ENCODE data around the gene OSBPL3.

Gene OSBPL3

GRCh38 chr7:24896031-24896501 is 83.9 kb downstream of the OSBPL3 start:
- DNase-seq (ENCODE audit: low read depth in 2 of 2), result no peak

GRCh38 chr7:24894429-24895221 is 85.4 kb downstream of the OSBPL3 start:
- no peak for DNase-seq (ENCODE audit: low read depth in 2 of 2)

DNA sequence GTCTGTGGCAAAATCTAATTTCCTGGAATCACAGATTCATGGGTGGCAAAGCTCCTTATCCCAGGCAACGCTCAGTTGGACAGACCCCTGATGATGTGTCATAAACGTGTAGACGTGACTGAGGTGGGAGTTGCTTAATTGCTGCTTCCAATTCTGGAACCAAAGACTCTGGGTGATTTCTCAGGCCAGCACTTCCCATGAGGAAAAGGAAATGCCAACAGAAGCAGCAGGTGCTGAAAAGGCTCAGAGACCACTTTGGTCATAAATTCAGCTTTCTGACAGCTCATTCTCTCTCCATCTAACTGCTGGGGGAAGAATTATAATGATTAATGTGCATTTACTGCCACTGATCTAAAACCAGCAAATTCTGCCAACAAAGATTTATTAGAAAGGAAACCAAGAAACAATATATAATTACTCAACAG is 88.7 kb downstream of the OSBPL3 start:
- no peak for DNase-seq (ENCODE audit: low read depth in 2 of 2)

- no peak for DNase-seq (ENCODE audit: low read depth in 2 of 2)
These were observed 90.4 kb downstream of the OSBPL3 start for GRCh38 chr7:24889611-24890010.

DNA sequence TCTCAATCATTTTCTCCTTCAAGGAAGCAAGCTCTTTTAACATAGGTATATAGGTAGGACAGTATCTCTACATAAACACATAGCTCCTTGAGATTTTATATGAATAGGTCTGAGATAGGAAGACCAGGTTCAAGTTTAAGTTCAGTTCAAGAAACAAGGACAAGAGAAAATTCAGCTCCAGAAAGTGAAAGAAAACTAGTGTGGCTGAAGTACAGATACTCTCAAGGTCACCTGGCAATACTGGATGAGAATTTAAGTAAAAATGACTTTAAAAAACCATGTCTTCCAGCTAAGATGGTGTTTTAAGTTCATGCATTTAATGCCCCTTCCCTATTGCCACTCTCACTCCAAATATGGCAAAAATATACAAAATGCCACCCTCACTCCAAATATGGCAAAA is 91.3 kb downstream of the OSBPL3 start:
- no peak for DNase-seq (ENCODE audit: low read depth in 2 of 2)

- no peak for DNase-seq (ENCODE audit: low read depth in 2 of 2)
These were observed 94.3 kb downstream of the OSBPL3 start for GRCh38 chr7:24885716-24886115.

GRCh38 chr7:24885305-24885704 is 94.7 kb downstream of the OSBPL3 start:
- DNase-seq (ENCODE audit: low read depth in 2 of 2), result no peak

DNA sequence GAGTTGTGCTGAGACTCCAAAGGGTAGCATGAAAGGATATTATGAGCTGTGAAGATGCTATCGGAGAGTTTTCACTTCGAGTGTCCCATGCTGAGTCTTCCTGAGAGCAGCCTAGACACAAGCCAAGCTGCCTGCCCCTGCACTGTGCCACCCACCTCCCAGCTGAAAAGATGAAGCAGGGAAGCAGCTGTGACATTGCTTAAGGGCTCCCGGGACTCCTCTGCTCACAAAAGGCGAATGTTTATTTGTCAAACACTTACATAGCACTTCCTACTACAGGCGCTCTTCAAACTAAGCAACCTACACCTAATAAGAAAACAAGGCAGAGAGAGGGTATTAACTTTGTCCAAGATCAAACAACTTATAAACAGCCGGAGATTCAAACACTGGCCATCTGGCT is 95.6 kb downstream of the OSBPL3 start:
- no peak for DNase-seq (ENCODE audit: low read depth in 2 of 2)

GRCh38 chr7:24883622-24884013 is 96.4 kb downstream of the OSBPL3 start:
- no peak for DNase-seq (ENCODE audit: low read depth in 2 of 2)

- DNase-seq (ENCODE audit: low read depth in 2 of 2), result no peak
These were observed 96.9 kb downstream of the OSBPL3 start for GRCh38 chr7:24882989-24883621.

- DNase-seq (ENCODE audit: low read depth in 2 of 2), result no peak
These were observed 98.4 kb downstream of the OSBPL3 start for GRCh38 chr7:24881623-24882022.

- DNase-seq (ENCODE audit: low read depth in 2 of 2), result no peak
These were observed 99.1 kb downstream of the OSBPL3 start for GRCh38 chr7:24880886-24881285.

GRCh38 chr7:24879291-24879690 is 100.7 kb downstream of the OSBPL3 start:
- no peak for DNase-seq (ENCODE audit: low read depth in 2 of 2)

- no peak for DNase-seq (ENCODE audit: low read depth in 2 of 2)
These were observed 102.1 kb downstream of the OSBPL3 start for GRCh38 chr7:24877790-24878311.

- DNase-seq (ENCODE audit: low read depth in 2 of 2), result no peak
These were observed 105.2 kb downstream of the OSBPL3 start for GRCh38 chr7:24874791-24875190.

DNA sequence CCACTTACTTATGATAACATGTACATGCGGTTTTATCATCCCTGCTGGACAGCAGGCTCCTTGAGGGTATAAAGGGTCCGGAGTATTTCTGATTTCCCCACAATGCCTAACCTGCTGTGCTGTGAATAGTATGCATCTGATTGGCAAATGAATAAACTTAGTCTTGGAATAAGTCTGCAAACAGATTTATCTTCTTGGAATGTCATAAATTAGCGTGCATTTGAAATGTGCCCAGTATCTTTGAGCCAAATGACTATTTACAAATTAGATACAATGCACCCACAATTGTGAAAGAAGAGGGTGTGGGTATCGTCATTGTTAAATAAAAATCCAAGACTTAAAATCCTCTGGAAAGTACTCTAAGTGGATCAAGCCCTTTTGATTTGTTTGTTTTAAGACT is 106.0 kb downstream of the OSBPL3 start:
- DNase-seq (ENCODE audit: low read depth in 2 of 2), result no peak

GRCh38 chr7:24871770-24872169 is 108.2 kb downstream of the OSBPL3 start:
- DNase-seq (ENCODE audit: low read depth in 2 of 2), result no peak

- DNase-seq (ENCODE audit: low read depth in 2 of 2), result no peak
These were observed 109.2 kb downstream of the OSBPL3 start for GRCh38 chr7:24870766-24871165.

DNA sequence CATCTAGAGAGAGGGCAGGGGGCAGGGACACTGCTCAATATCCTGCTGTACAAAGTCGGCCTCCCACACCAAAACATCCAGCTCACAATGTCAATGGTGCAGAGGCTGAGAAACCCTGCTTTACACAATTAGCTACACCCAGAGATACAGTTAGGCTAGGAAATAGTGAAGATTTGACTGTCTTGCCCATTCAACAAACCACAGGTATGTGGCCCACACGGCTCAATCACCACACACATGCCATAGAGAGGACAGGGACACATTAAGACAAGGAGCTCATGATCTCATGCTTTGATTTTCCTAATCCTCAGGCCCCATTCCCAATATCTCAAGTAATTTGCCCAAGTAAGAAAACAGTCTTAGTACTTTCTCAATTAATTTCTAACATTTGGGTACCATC is 110.4 kb downstream of the OSBPL3 start:
- DNase-seq (ENCODE audit: low read depth in 2 of 2), result no peak

DNA sequence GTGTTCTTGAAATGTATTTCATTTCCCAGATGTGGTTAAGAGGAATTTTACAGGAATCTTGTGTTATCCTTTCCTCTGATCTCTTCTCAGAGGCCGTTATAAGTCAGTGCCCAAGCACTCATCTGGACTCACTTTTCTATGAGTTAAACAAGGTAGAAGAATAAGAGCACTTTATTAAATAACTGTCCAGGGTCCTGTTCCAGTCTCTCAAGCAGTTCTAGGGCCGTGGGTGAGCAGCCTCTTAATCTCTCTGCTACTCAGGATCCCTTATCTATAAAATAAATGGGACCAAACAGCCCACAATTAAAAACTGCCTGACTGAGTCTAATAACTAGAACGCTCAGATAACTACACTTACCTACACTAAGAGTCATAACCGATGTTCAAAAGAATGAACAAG is 111.2 kb downstream of the OSBPL3 start:
- no peak for DNase-seq (ENCODE audit: low read depth in 2 of 2)

DNA sequence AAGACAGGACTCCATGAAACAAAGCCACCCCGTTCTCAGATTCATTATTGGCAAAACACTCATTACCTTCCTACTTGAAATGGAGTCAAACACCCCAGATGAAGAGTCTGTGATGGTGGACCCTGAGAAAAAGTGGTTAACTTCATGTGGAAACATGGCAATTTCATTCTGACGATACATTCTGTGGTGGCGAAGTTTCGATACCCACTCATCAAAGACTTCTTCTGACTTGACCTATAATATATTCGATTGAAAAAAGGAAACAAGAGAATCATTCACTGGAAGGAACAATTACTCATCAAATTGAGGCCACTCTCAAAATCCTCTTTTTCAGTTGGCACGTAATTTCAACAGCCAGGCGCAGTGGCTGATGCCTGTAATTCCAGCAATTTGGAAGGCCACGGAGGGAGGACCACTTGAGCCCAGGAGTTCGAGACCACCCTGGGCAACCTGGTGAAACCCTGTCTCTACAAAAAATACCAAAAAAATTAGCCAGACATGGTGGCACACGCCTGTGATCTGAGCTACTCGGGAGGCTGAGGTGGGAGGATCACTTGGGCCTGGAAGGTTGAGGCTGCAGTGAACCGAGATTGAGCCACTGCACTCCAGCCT is 113.9 kb downstream of the OSBPL3 start:
- no peak for DNase-seq (ENCODE audit: low read depth in 2 of 2)

DNA sequence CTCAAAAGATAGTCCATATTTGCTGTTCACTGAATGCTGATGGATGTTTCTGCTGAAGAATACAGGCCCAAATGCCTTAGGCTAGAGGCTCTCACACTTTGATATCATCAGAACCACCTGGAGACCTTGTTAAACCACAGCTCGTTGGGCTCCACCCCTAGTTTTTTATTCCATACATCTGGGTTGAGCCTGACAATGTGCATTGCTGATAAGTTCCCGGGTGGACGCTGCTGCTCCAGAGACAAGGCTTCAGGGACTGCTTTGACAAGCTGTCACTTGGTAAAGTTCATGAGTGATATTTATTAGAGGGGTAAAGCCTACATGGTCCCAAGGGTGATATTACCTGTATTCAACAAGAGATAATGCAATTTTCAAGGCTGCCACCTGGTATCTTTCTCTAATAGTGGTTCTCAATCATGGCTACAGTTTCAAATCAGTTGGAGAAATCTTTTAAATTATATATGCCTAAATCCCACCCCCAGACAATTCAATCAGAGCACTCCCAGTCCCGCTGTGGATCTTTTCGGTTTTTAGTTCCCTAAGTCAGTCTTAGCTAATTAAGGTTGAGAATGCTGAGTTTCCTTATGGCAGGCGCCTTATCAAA is 115.7 kb downstream of the OSBPL3 start:
- no peak for DNase-seq (ENCODE audit: low read depth in 2 of 2)

Measured in activated CD8-positive, alpha-beta memory T cell treated with anti-CD3 and anti-CD28 coated beads for 4 hours (primary cell).